Psoas muscle (tissue), 8 donors: ENCODE results near the gene PPP4R3B. TPM values are rescaled to one million over a fixed set of nuclear protein-coding genes. Genes with fewer than 3 reads are reported as not detected.
"Not testable (repeated sequence)": the region's sequence is repeated elsewhere in the genome, so short reads cannot be mapped to it uniquely, and the experiment has no call there.

ENCODE experiments used
- ATAC-seq, 4 donors: fragments of 200-7000 bp; cut with Tn5 transposase; one replicate each; pipeline ENCODE4 v1.9.1; 2020; ENCODE audit warnings: moderate library complexity in 3 of 4, mild to moderate bottlenecking in 2 of 4
- DNase-seq, 2 donors: peaks; one replicate each; pipeline ENCODE4 v3.0.0-alpha.2; 2020
- H3K27ac ChIP-seq: fragments of 200-600 bp; one replicate; pipeline ENCODE4 v1.8.0; 2022
- H3K27me3 ChIP-seq, 3 donors: fragments of 200-600 bp in 1 of 3; one replicate each; pipeline versions ENCODE4 v1.6.1 to v1.8.0; 2013 to 2022; ENCODE audit warnings: low read length in 2 of 3, mild to moderate bottlenecking in 2 of 3, moderate library complexity in 1 of 3; ENCODE audit not compliant: insufficient read depth in 3 of 3
- H3K36me3 ChIP-seq, 2 donors: fragments of 200-600 bp in 1 of 2; one replicate each; pipeline versions ENCODE4 v1.6.1 to v1.8.0; 2013 to 2022; ENCODE audit warnings: low read depth in 1 of 2, mild to moderate bottlenecking in 1 of 2, moderate library complexity in 1 of 2; ENCODE audit not compliant: insufficient read depth in 1 of 2
- H3K4me1 ChIP-seq: fragments of 200-600 bp; one replicate; pipeline ENCODE4 v1.8.0; 2022
- H3K4me3 ChIP-seq: fragments of 200-600 bp; one replicate; pipeline ENCODE4 v1.8.0; 2022; ENCODE audit warnings: mild to moderate bottlenecking
- H3K9me3 ChIP-seq: fragments of 200-600 bp; one replicate; pipeline ENCODE4 v1.8.0; 2022
- CTCF ChIP-seq: fragments of 200-600 bp; IDR thresholded peaks from one replicate; pipeline ENCODE4 v1.8.0; 2022; ENCODE audit warnings: antibody characterized with exemption
- WGBS, 3 donors: extraction: QIAGEN DNeasy Blood & Tissue Kit; methylation state at CpG; one replicate each; pipeline versions ENCODE4 v1.1.6 to v1.1.7; 2013; 5-methylcytosine and 5-hydroxymethylcytosine counted together
- intact Hi-C, 2 donors: fragments of 100-400 bp; cut with DNase I; formaldehyde crosslinking; loops; one replicate each; pipeline versions ENCODE4 v1.11.0 to v1.14.2; 2022
- polyA plus RNA-seq, 3 donors: library from polyadenylated mRNA; stranded (reverse); fragments of 200-250 nt; gene quantifications; one replicate each; pipeline ENCODE4 v1.2.3, GENCODE V29; 2013
- total RNA-seq, 4 donors: library from RNA; stranded (reverse); fragmentation: NEBNext Ultra II Directional in 2 of 4; extraction: Animal tissue kit (Norgen Biotek cat#: 25700) in 2 of 4; gene quantifications; one replicate each; pipeline versions ENCODE4 v1.2.1 to v1.2.4, GENCODE V29; 2021 to 2023
- donor health status: healthy with polysubstance abuse.
- donor health status: DM: no; HTN: no; CAD: no; lungs with moderate emphysema.
- donor health status: Bipolar disorder and iron deficiency.
- donor health status: healthy.
- donor health status: DM: yes; HTN: yes; CAD: no.
- donor health status: DM: no; HTN: no; CAD: no.
- donor health status: DM: no; HTN: no; CAD: no.
- donor health status: DM: yes; HTN: yes; CAD: no.

Gene PPP4R3B
- total and polyA plus RNA-seq, 7 donors: 11.8 to 32.8 (median 21.0) TPM

- ATAC-seq: no peak
- TF ChIP-seq CTCF: no peak
- H3K4me1 ChIP-seq: peaks cover 13% of the 10 kb centered on the region
- no peak overlapping the region for H3K27ac ChIP-seq
- peaks cover 4 to 20% of the 10 kb centered on the region in 2 donors for H3K36me3 ChIP-seq
- no peak for DNase-seq
- no peaks in the 10 kb centered on the region for H3K27me3 ChIP-seq
- 91 to 98% (median 93%) methylated on average over 1 of the region's 1 CpG for WGBS, 3 donors
- H3K4me3 ChIP-seq: no peak overlapping the region
- intact Hi-C loops: no loop called here
- H3K9me3 ChIP-seq: no peaks in the 10 kb centered on the region
These were observed 13.3 kb downstream of the PPP4R3B start for GRCh38 chr2:55604027-55604565.

GRCh38 chr2:55601849-55602248, 15.6 kb downstream of the PPP4R3B start:
- TF ChIP-seq CTCF: no peak
- Histone ChIP-seq H3K4me1 (peaks cover 9% of the 10 kb centered on the region), H3K4me3 (no peak overlapping the region), H3K27me3 (no peaks in the 10 kb centered on the region), H3K27ac (no peak overlapping the region), H3K9me3 (no peaks in the 10 kb centered on the region), H3K36me3 (peaks cover 4 to 42% of the 10 kb centered on the region in 2 donors)
- intact Hi-C loops: no loop called here
- ATAC-seq (no peak), DNase-seq (no peak)

- H3K36me3 ChIP-seq: peaks cover 4 to 58% of the 10 kb centered on the region in 2 donors
- TF ChIP-seq CTCF: no peak
- DNase-seq: no peak
- H3K27ac ChIP-seq: no peak overlapping the region
- no peaks in the 10 kb centered on the region for H3K27me3 ChIP-seq
- H3K9me3 ChIP-seq: no peaks in the 10 kb centered on the region
- no peak for ATAC-seq
- intact Hi-C loops: no loop called here
- WGBS, 3 donors: 92 to 95% (median 93%) methylated on average over 11 of the region's 11 CpGs
- no peak overlapping the region for H3K4me3 ChIP-seq
- H3K4me1 ChIP-seq: no peaks in the 10 kb centered on the region
These were observed 19.2 kb downstream of the PPP4R3B start for GRCh38 chr2:55598056-55598795.

GRCh38 chr2:55596795-55597194, 20.6 kb downstream of the PPP4R3B start:
- H3K4me3 ChIP-seq, ATAC-seq, H3K27ac ChIP-seq, DNase-seq, intact Hi-C loops, H3K27me3 ChIP-seq, H3K4me1 ChIP-seq, H3K9me3 ChIP-seq: not testable (repeated sequence)
- 96 to 99% (median 98%) methylated on average over 6 of the region's 6 CpGs for WGBS, 3 donors
- H3K36me3 ChIP-seq: peaks cover 0 to 44% of the 10 kb centered on the region in 2 donors

GRCh38 chr2:55595536-55595935, 21.9 kb downstream of the PPP4R3B start:
- ATAC-seq: no peak
- intact Hi-C loops: no loop called here

More at GRCh38 chr2:55595536-55595935, 21.9 kb downstream of the PPP4R3B start:
- no peak for TF ChIP-seq CTCF
- Histone ChIP-seq H3K27me3 (no peaks in the 10 kb centered on the region), H3K27ac (no peak overlapping the region), H3K36me3 (peaks cover 0 to 44% of the 10 kb centered on the region in 2 donors), H3K9me3 (no peaks in the 10 kb centered on the region), H3K4me1 (peaks cover 7% of the 10 kb centered on the region), H3K4me3 (no peak overlapping the region)
- DNase-seq: no peak
